Heart left ventricle (tissue), 16 donors: Measurements from ENCODE around the gene ACOXL. TPM values are rescaled to one million over a fixed set of nuclear protein-coding genes. Genes with fewer than 3 reads are reported as not detected.

Experiments
- ATAC-seq, 4 donors: fragments of 200-7000 bp; cut with Tn5 transposase; one replicate each; pipeline ENCODE4 v1.9.1; 2020 to 2022; ENCODE audit warnings: moderate library complexity in 4 of 4, mild to moderate bottlenecking in 3 of 4, moderate number of reproducible peaks in 1 of 4
- DNase-seq, 5 donors: peaks; one replicate each; pipeline ENCODE4 v3.0.0-alpha.2; 2020
- H3K27ac ChIP-seq, 12 donors: fragments of 200-600 bp; sonication (generic) in 4 of 12; one replicate each; pipeline versions ENCODE4 v1.5.0 to v1.8.0; 2016 to 2022; ENCODE audit warnings: mild to moderate bottlenecking in 2 of 12
- H3K27me3 ChIP-seq, 9 donors: fragments of 200-600 bp; sonication (generic) in 2 of 9; one replicate each; pipeline versions ENCODE4 v1.5.1 to v1.8.0; 2016 to 2022; ENCODE audit warnings: mild to moderate bottlenecking in 3 of 9
- H3K36me3 ChIP-seq, 9 donors: fragments of 200-600 bp; sonication (generic) in 2 of 9; one replicate each; pipeline versions ENCODE4 v1.5.0 to v1.8.0; 2018 to 2022; ENCODE audit warnings: mild to moderate bottlenecking in 2 of 9
- H3K4me1 ChIP-seq, 12 donors: fragments of 200-600 bp; sonication (generic) in 4 of 12; one replicate each; pipeline versions ENCODE4 v1.5.0 to v1.8.0; 2016 to 2022; ENCODE audit warnings: mild to moderate bottlenecking in 3 of 12
- H3K4me3 ChIP-seq, 12 donors: fragments of 200-600 bp; sonication (generic) in 4 of 12; one replicate each; pipeline versions ENCODE4 v1.5.0 to v1.8.0; 2017 to 2022; ENCODE audit warnings: mild to moderate bottlenecking in 9 of 12, moderate library complexity in 4 of 12
- H3K9me3 ChIP-seq, 12 donors: fragments of 200-600 bp; sonication (generic) in 4 of 12; one replicate each; pipeline versions ENCODE4 v1.5.0 to v1.8.0; 2016 to 2022; ENCODE audit warnings: mild to moderate bottlenecking in 1 of 12
- POLR2A ChIP-seq, 2 donors: fragments of 450-650 bp; IDR thresholded peaks; one replicate each; pipeline ENCODE4 v1.6.1; 2017; ENCODE audit warnings: antibody characterized with exemption in 2 of 2, mild to moderate bottlenecking in 2 of 2, moderate library complexity in 2 of 2
- WGBS, 4 donors: extraction: QIAGEN DNeasy Blood & Tissue Kit in 2 of 4; methylation state at CpG; one replicate each; pipeline versions ENCODE4 v1.1.5 to v1.1.7; 2013 to 2018; 5-methylcytosine and 5-hydroxymethylcytosine counted together
- intact Hi-C, 10 donors: fragments of 100-400 bp; cut with DNase I; formaldehyde crosslinking; loops; one replicate each; pipeline versions ENCODE4 v1.11.1 to v1.14.2; 2022
- polyA plus RNA-seq, 2 donors: library from polyadenylated mRNA; stranded (reverse); fragments of 200-250 nt; gene quantifications; one replicate each; pipeline ENCODE4 v1.2.3, GENCODE V29; 2013
- total RNA-seq, 9 donors: library from RNA; depleted of rRNA in 2 of 9; stranded (reverse); fragments of >200 nt in 2 of 9; fragmentation: NEBNext Ultra II Directional in 3 of 9; extraction: Animal tissue kit (Norgen Biotek cat#: 25700) in 3 of 9; gene quantifications; one replicate each; pipeline versions ENCODE4 v1.1.0 to v1.2.4, GENCODE V29; 2016 to 2023
- TF ChIP-seq, protein P1 (sequence below), 12 donors: fragments of 200-600 bp; sonication (generic) in 4 of 12; IDR thresholded peaks; one replicate each; pipeline versions ENCODE4 v1.5.0 to v1.8.0; 2018 to 2022; ENCODE audit warnings: antibody characterized with exemption in 12 of 12, mild to moderate bottlenecking in 5 of 12
- donor health status: ischemic (EF 13 %, LVEDD 7.1; RV severe dilation, severe dysfunction).
- donor health status: healthy with polysubstance abuse.
- donor health status: DM: no; HTN: yes; CAD: no.
- donor health status: DM: no; HTN: no; CAD: no.
- donor health status: ischemic (EF 25% LVEDD 6.9; RV normal size, moderate dysfunction).
- donor health status: ischemic (EF 25% LVEDD 5.7; RV mildly dilated, moderate dysfunction).
- donor health status: healthy.
- donor health status: DM: yes; HTN: yes; CAD: no.
- donor health status: ischemic (EF 35%, LVEDD 5.7; RV mildly dilated, moderate dysfunction).
- donor health status: nonischemic (EF 11% LVEDD 7.7; RV severe dilation, severe dysfunction).
- donor health status: DM: yes; HTN: yes; CAD: no.
- donor health status: PGD.
- donor health status: ischemic (EF 29% LVEDD 5.4; RV normal size, mild dysfunction).
- donor health status: nonischemic (EF 23%, LVEDD 6.1; RV moderate dilation, normal function).

Gene ACOXL
- total and polyA plus RNA-seq, 11 donors = 0.25 TPM; not detected in 10

DNA sequence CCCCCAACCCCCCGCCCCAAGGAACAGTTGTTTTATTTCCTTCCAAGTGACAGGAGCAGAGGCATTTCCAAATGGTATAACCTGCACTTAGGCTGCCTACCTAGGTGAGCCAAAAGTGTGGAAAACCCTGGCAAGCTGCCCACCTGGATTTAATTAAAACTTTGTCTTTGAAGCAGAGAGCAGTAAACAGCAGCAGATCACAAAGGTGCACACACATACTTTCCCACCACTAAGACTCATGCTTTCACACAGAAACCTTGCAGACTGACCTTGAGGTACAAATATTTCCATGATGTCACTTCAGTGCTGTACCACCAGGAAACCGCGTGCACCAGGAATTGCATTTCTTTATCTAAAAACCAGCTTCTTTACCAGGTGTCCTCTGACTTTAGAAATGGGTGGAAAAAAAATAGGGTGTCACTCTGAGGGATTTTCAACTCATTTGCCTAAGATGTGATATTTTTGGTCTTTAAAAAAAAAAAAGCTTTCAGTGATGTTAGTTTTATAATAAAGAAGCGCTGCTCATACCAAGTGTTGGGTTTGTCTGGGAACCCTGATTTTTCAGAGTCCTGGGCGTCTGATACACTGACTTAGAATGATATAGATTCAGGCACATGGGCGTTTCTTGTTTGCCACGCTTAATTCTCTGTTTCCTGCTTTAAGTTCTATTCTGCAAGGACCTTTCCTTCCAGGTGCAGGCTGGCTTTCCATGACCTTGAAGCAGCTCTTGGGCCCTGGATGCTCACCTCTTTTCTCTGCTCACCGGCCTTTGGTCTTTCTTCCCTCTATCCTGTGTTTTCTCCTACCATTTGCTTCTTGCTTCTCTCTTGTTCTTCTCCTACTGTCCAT is 317.6 kb downstream of the ACOXL start:
- intact Hi-C loops = no loop called here
- Histone ChIP-seq H3K27me3 (peaks cover 0 to 9% (median 0%) of the 10 kb centered on the region in 9 donors), H3K4me1 (peaks cover 0 to 17% (median 0%) of the 10 kb centered on the region in 12 donors), H3K4me3 (no peak overlapping the region), H3K36me3 (no peaks in the 10 kb centered on the region), H3K9me3 (no peaks in the 10 kb centered on the region), H3K27ac (no peak overlapping the region)
- 68 to 78% (median 73%) methylated on average over 8 of the region's 8 CpGs for WGBS, 4 donors
- DNase-seq (no peak), ATAC-seq (no peak)
- TF ChIP-seq POLR2A (IDR thresholded peaks at IDR 0.05) = no peak
- TF ChIP-seq, protein P1, sequence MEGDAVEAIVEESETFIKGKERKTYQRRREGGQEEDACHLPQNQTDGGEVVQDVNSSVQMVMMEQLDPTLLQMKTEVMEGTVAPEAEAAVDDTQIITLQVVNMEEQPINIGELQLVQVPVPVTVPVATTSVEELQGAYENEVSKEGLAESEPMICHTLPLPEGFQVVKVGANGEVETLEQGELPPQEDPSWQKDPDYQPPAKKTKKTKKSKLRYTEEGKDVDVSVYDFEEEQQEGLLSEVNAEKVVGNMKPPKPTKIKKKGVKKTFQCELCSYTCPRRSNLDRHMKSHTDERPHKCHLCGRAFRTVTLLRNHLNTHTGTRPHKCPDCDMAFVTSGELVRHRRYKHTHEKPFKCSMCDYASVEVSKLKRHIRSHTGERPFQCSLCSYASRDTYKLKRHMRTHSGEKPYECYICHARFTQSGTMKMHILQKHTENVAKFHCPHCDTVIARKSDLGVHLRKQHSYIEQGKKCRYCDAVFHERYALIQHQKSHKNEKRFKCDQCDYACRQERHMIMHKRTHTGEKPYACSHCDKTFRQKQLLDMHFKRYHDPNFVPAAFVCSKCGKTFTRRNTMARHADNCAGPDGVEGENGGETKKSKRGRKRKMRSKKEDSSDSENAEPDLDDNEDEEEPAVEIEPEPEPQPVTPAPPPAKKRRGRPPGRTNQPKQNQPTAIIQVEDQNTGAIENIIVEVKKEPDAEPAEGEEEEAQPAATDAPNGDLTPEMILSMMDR (IDR thresholded peaks at IDR 0.05) = no peak

GRCh38 chr2:111050701-111051376 is 318.5 kb downstream of the ACOXL start:
- 89 to 92% (median 91%) methylated on average over 9 of the region's 9 CpGs for WGBS, 4 donors
- H3K36me3 ChIP-seq = no peaks in the 10 kb centered on the region
- ATAC-seq (no peak), DNase-seq (no peak)
- H3K9me3 ChIP-seq = no peaks in the 10 kb centered on the region
- no peak for TF ChIP-seq POLR2A (IDR thresholded peaks at IDR 0.05)
- TF ChIP-seq, protein P1 (IDR thresholded peaks at IDR 0.05) = no peak
- H3K4me3 ChIP-seq = no peak overlapping the region
- H3K27me3 ChIP-seq = peaks cover 0 to 9% (median 0%) of the 10 kb centered on the region in 9 donors
- intact Hi-C loops = no loop called here
- H3K27ac ChIP-seq = no peak overlapping the region
- peaks cover 0 to 17% (median 0%) of the 10 kb centered on the region in 12 donors for H3K4me1 ChIP-seq

GRCh38 chr2:111052621-111053020 is 320.2 kb downstream of the ACOXL start:
- intact Hi-C loops = no loop called here

More at GRCh38 chr2:111052621-111053020, 320.2 kb downstream of the ACOXL start:
- Histone ChIP-seq H3K27ac (no peak overlapping the region), H3K27me3 (peaks cover 0 to 9% (median 0%) of the 10 kb centered on the region in 9 donors), H3K4me1 (peaks cover 0 to 17% (median 0%) of the 10 kb centered on the region in 12 donors), H3K36me3 (no peaks in the 10 kb centered on the region), H3K4me3 (no peak overlapping the region), H3K9me3 (no peaks in the 10 kb centered on the region)
- ATAC-seq (no peak), DNase-seq (no peak)
- TF ChIP-seq, protein P1 (IDR thresholded peaks at IDR 0.05) = no peak
- TF ChIP-seq POLR2A (IDR thresholded peaks at IDR 0.05) = no peak
- 81 to 89% (median 85%) methylated on average over 6 of the region's 6 CpGs for WGBS, 4 donors
